Hepatocyte (in vitro differentiated cells): ENCODE results near the gene FRY.

Source experiments
- CTCF ChIP-seq: fragments of 200-600 bp; sonication (generic); IDR thresholded peaks from 2 replicates; pipeline ENCODE4 v1.5.1; 2016; ENCODE audit warnings: antibody characterized with exemption, mild to moderate bottlenecking; ENCODE audit not compliant: poor library complexity
- EZH2 ChIP-seq: fragments of 200-600 bp; sonication (generic); IDR thresholded peaks from 2 replicates; pipeline ENCODE4 v1.6.1; 2016; ENCODE audit warnings: antibody characterized with exemption, mild to moderate bottlenecking, borderline replicate concordance
- EZH2phosphoT487 ChIP-seq: fragments of 200-600 bp; sonication (generic); IDR thresholded peaks from one replicate; pipeline ENCODE4 v1.6.1; 2018; ENCODE audit warnings: antibody characterized with exemption, mild to moderate bottlenecking, low read depth, moderate library complexity; ENCODE audit not compliant: unreplicated experiment, severe bottlenecking

DNA sequence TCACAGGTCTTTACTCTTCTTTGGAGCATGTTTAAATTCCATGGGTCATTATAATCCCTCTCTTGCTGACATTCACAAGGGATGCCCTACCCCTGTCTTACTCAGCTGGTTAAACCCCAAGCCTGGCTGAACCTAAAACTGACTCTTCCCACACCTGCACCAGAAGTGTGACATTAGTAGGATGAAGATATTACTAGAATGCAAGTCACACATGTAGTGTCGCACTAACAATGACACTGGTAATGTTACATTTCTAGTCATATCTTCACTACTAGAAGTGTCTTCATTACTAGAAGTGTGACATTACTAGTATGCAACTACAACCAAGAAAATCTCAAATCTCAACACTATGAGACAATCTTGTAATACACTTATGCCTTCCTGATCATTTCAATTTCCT lies 269.3 kb downstream of the FRY start:
- TF ChIP-seq CTCF, result no peak
- no peak for TF ChIP-seq EZH2
- no peak for TF ChIP-seq EZH2phosphoT487
